Hepatocyte (in vitro differentiated cells): ENCODE data around the gene SPIB.

Experiments used
- EZH2 ChIP-seq: fragments of 200-600 bp; sonication (generic); IDR thresholded peaks from 2 replicates; pipeline ENCODE4 v1.6.1; 2016; ENCODE audit warnings: antibody characterized with exemption, mild to moderate bottlenecking, borderline replicate concordance
- TF ChIP-seq, protein P1 (sequence below): fragments of 200-600 bp; sonication (generic); IDR thresholded peaks from 2 replicates; pipeline ENCODE4 v1.5.1; 2016; ENCODE audit warnings: antibody characterized with exemption, mild to moderate bottlenecking; ENCODE audit not compliant: poor library complexity

DNA sequence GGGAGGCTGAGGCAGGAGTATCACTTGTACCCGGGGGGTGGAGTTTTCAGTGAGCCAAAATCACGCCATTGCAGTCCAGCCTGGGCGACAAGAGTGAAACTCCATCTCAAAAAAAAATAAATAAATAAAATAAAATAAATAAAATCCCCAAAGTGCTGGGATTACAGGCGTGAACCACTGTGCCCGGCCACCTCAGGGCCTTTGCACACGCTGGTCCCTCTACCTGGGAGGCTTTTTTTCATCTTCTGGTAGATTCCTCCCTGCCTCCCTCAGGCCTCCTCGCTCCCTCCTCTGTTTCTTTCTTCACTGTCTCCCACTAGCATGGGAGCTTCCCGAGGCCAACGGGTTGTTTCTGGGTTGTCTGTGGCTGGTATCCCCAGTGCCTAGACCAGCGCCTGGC lies 29.0 kb downstream of the SPIB start:
- TF ChIP-seq, protein P1, sequence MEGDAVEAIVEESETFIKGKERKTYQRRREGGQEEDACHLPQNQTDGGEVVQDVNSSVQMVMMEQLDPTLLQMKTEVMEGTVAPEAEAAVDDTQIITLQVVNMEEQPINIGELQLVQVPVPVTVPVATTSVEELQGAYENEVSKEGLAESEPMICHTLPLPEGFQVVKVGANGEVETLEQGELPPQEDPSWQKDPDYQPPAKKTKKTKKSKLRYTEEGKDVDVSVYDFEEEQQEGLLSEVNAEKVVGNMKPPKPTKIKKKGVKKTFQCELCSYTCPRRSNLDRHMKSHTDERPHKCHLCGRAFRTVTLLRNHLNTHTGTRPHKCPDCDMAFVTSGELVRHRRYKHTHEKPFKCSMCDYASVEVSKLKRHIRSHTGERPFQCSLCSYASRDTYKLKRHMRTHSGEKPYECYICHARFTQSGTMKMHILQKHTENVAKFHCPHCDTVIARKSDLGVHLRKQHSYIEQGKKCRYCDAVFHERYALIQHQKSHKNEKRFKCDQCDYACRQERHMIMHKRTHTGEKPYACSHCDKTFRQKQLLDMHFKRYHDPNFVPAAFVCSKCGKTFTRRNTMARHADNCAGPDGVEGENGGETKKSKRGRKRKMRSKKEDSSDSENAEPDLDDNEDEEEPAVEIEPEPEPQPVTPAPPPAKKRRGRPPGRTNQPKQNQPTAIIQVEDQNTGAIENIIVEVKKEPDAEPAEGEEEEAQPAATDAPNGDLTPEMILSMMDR: no peak
- no peak for TF ChIP-seq EZH2
